Thymus (tissue), 11 donors: ENCODE measurements around the gene WDR27. TPM values are rescaled to one million over a fixed set of nuclear protein-coding genes. Genes with fewer than 3 reads are reported as not detected.

Source experiments
- DNase-seq, 9 donors: peaks; one replicate each; pipeline ENCODE4 v3.0.0-alpha.2; 2013; ENCODE audit warnings: low spot score in 9 of 9, low read depth in 6 of 9, missing footprints in 1 of 9
- H3K27ac ChIP-seq, 2 donors: one replicate each; pipeline ENCODE4 v1.5.1; 2013; ENCODE audit warnings: control low read depth in 1 of 2, low read depth in 1 of 2, low read length in 1 of 2, mild to moderate bottlenecking in 1 of 2, moderate library complexity in 1 of 2
- H3K27me3 ChIP-seq, 2 donors: one replicate each; pipeline ENCODE4 v1.5.1; 2013; ENCODE audit warnings: low read length in 1 of 2; ENCODE audit not compliant: control insufficient read depth in 2 of 2, insufficient read depth in 1 of 2
- H3K36me3 ChIP-seq, 2 donors: one replicate each; pipeline ENCODE4 v1.5.1; 2013; ENCODE audit warnings: low read length in 1 of 2, mild to moderate bottlenecking in 1 of 2, moderate library complexity in 1 of 2; ENCODE audit not compliant: control insufficient read depth in 2 of 2, insufficient read depth in 2 of 2
- H3K4me1 ChIP-seq, 2 donors: one replicate each; pipeline ENCODE4 v1.5.1; 2013; ENCODE audit warnings: low read length in 2 of 2; ENCODE audit not compliant: control insufficient read depth in 2 of 2, insufficient read depth in 2 of 2
- H3K4me3 ChIP-seq, 2 donors: one replicate each; pipeline ENCODE4 v1.5.1; 2013; ENCODE audit warnings: low read length in 2 of 2, control low read depth in 1 of 2, mild to moderate bottlenecking in 1 of 2
- H3K9me3 ChIP-seq, 2 donors: one replicate each; pipeline ENCODE4 v1.5.1; 2013; ENCODE audit warnings: low read length in 1 of 2, mild to moderate bottlenecking in 1 of 2; ENCODE audit not compliant: control insufficient read depth in 2 of 2, insufficient read depth in 1 of 2
- WGBS: extraction: QIAGEN DNeasy Blood & Tissue Kit; methylation state at CpG from one replicate; pipeline ENCODE4 v1.1.7; 2013; 5-methylcytosine and 5-hydroxymethylcytosine counted together
- polyA plus RNA-seq: library from polyadenylated mRNA; stranded (reverse); fragments of 200-250 nt; gene quantifications from one replicate; pipeline ENCODE4 v1.2.3, GENCODE V29; 2013
- total RNA-seq: library from RNA; stranded (reverse); fragments of 120-200 nt; gene quantifications from one replicate; pipeline ENCODE4 v1.2.4, GENCODE V29; 2013
- donor health status: healthy.

Gene WDR27
- total and polyA plus RNA-seq, 2 donors: 13.9 to 42.0 TPM

DNA sequence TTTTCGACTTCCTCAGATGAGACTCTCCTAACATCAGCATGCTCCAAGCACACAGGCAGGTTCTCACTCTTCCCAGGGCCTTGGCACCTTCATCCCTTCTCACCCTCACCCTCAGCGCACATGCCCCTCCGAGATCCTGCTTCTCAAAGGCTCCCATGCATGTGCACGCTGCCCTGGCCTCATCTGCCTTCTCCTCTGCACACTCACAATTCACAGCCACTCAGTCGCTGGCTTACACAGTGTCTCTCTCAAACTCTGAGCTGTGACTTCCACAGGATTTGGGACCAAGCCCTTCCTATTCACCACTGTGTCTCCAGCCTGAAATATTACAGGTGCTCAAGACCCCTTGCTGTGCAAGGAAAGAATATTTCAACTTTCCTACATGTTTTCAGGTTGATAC lies 30.3 kb downstream of the WDR27 start:
- no peaks in the 10 kb centered on the region for H3K27me3 ChIP-seq
- H3K36me3 ChIP-seq: peaks cover 20 to 21% of the 10 kb centered on the region in 2 donors
- H3K4me3 ChIP-seq: no peak overlapping the region
- WGBS: 99% methylated on average over 5 of the region's 5 CpGs
- no peaks in the 10 kb centered on the region for H3K9me3 ChIP-seq
- H3K27ac ChIP-seq: no peak overlapping the region
- DNase-seq: no peak
- peaks cover 0 to 5% of the 10 kb centered on the region in 2 donors for H3K4me1 ChIP-seq

DNA sequence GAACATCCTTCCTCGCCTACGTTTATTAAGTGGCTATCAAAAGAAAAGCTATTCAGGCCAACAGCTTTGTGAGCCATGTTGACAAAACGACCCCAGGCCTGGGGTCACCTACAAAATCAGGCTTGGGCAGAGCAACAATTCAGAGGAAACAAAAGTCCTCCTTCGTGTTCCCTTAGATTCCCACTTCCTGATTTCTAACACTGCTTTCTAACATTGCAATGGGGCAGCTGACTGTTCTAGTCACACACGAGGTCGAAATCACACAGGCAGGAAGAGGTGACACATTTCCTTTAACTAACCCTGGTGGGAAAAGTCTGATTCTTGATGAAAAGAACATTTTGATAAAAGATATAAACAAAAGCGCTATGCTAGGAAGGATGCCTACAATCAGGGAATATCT lies 31.9 kb downstream of the WDR27 start:
- Histone ChIP-seq H3K27me3 (no peaks in the 10 kb centered on the region), H3K4me1 (peaks cover 0 to 5% of the 10 kb centered on the region in 2 donors), H3K4me3 (no peak overlapping the region), H3K36me3 (peaks cover 23 to 25% of the 10 kb centered on the region in 2 donors), H3K27ac (no peak overlapping the region), H3K9me3 (no peaks in the 10 kb centered on the region)
- peak in 1 of 9 donors; percentile 22 for DNase-seq
- WGBS: 47% methylated on average over 7 of the region's 7 CpGs

DNA sequence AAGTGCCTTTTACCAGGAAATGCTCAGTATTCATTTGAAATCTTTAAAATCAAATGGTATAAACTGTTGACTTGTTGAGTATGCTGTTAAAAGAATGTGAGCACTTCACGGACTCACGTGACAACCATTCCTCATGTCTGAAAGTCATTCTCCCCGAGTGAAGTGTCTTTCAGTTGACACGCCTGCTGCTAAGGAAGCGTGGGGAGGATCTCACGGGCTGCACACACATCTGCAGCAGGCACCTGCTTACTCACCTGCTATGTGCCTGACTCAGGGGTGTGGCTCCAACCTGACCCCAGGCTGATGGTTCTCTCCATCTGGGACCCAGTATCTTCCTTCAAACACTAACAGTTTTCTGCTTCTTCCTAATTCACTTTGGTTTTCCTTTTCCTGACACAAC lies 32.7 kb downstream of the WDR27 start:
- 90% methylated on average over 6 of the region's 6 CpGs for WGBS
- DNase-seq: no peak
- Histone ChIP-seq H3K9me3 (no peaks in the 10 kb centered on the region), H3K27ac (no peak overlapping the region), H3K4me1 (peaks cover 0 to 5% of the 10 kb centered on the region in 2 donors), H3K4me3 (no peak overlapping the region), H3K36me3 (peaks cover 26 to 28% of the 10 kb centered on the region in 2 donors), H3K27me3 (no peaks in the 10 kb centered on the region)

DNA sequence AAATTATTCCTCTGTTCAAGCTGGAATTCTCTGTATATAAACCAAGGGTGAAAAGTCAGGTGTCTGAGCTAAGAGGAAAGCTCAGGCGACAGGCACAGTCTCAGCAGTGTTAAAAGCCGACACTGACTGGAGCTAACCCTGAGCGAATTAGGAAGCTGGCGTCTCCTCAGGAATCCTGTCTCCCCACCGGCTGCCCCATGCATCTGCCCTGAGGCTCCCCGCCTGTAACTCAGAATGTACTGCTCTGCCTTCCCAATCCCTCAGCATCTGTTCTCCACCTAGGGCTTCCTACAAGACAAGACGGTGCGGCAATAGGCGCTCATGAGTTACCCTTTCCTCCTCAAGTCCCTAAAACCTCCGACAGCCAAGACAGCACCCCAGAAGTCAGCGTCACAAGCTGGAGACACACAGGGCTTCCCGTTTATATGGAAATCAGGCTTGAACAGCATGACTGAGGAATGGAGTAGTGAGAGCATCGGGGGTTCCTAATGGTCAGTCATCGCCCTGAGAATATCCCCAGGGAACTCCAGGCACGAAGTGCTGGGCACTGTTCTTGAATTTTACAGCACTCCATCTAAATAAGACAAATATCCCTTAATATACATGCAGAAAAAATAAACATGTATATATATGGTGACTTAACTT lies 33.5 kb downstream of the WDR27 start:
- no peaks in the 10 kb centered on the region for H3K9me3 ChIP-seq
- H3K4me1 ChIP-seq: peaks cover 0 to 5% of the 10 kb centered on the region in 2 donors
- no peak for DNase-seq
- H3K36me3 ChIP-seq: peaks cover 31 to 34% of the 10 kb centered on the region in 2 donors
- WGBS: 98% methylated on average over 15 of the region's 15 CpGs
- no peaks in the 10 kb centered on the region for H3K27me3 ChIP-seq
- no peak overlapping the region for H3K27ac ChIP-seq
- no peak overlapping the region for H3K4me3 ChIP-seq

DNA sequence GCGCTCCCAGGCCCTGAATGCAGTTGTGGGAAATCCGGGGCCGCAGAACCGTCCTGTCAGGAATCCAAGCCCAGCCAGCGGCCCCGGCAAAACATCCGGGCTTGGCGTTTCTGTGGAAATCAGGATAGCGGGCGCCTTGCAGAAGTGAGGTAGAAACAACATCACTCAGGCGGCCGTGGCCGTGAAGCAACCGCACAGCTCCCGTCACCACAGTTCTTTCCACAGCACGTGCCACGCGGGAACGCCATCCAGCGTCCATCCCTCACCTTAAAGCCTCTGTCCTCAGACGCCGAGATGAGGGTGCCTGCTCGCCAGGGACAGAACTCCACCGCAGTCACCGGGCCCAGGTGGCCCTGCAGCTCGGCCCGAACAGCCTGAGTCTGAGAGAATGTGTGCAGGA lies 34.1 kb downstream of the WDR27 start:
- Histone ChIP-seq H3K27me3 (no peaks in the 10 kb centered on the region), H3K4me3 (no peak overlapping the region), H3K27ac (peak overlapping the region in 1 of 2 donors; percentile 9), H3K9me3 (no peaks in the 10 kb centered on the region), H3K4me1 (peaks cover 0 to 5% of the 10 kb centered on the region in 2 donors), H3K36me3 (peaks cover 31 to 38% of the 10 kb centered on the region in 2 donors)
- WGBS: 98% methylated on average over 27 of the region's 27 CpGs
- DNase-seq: no peak

GRCh38 chr6:169666441-169666840 lies 35.4 kb downstream of the WDR27 start:
- no peak for DNase-seq
- Histone ChIP-seq H3K4me1 (peaks cover 0 to 5% of the 10 kb centered on the region in 2 donors), H3K36me3 (peaks cover 25 to 37% of the 10 kb centered on the region in 2 donors), H3K27ac (no peak overlapping the region), H3K4me3 (no peak overlapping the region), H3K9me3 (no peaks in the 10 kb centered on the region), H3K27me3 (no peaks in the 10 kb centered on the region)
- 97% methylated on average over 18 of the region's 18 CpGs for WGBS

DNA sequence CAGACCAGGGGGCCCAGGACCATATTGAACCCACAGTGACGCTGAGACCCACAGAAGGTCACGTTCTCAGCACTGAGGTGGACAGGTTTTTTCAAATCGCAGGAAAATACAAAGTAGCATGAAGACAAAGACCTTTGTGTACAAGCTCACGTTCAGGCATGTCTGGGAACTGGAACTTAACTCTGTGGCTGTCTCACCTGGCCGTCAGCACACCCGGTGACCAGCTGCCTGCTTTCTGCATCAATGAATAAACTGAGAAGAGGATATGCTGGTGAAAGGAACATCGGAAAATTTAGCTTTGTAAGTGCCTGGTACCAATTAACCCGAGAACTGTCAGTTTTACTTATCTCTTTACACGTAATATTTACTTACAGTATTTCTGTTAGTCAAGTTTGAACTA lies 36.5 kb downstream of the WDR27 start:
- no peak for DNase-seq
- Histone ChIP-seq H3K27ac (peak overlapping the region in 1 of 2 donors; percentile 27), H3K4me1 (peaks cover 0 to 5% of the 10 kb centered on the region in 2 donors), H3K9me3 (no peaks in the 10 kb centered on the region), H3K27me3 (no peaks in the 10 kb centered on the region), H3K4me3 (no peak overlapping the region), H3K36me3 (peaks cover 24 to 43% of the 10 kb centered on the region in 2 donors)
- WGBS: 97% methylated on average over 9 of the region's 9 CpGs

- peaks cover 27 to 44% of the 10 kb centered on the region in 2 donors for H3K36me3 ChIP-seq
- no peaks in the 10 kb centered on the region for H3K4me1 ChIP-seq
- no peak overlapping the region for H3K4me3 ChIP-seq
- 98% methylated on average over 14 of the region's 14 CpGs for WGBS
- H3K9me3 ChIP-seq: no peaks in the 10 kb centered on the region
- H3K27ac ChIP-seq: no peak overlapping the region
- no peaks in the 10 kb centered on the region for H3K27me3 ChIP-seq
- no peak for DNase-seq
These were observed 37.6 kb downstream of the WDR27 start for GRCh38 chr6:169664227-169664626.

- Histone ChIP-seq H3K4me1 (no peaks in the 10 kb centered on the region), H3K36me3 (peaks cover 27 to 44% of the 10 kb centered on the region in 2 donors), H3K27ac (no peak overlapping the region), H3K27me3 (no peaks in the 10 kb centered on the region), H3K4me3 (no peak overlapping the region), H3K9me3 (no peaks in the 10 kb centered on the region)
- DNase-seq: no peak
- WGBS: 85% methylated on average over 8 of the region's 8 CpGs
These were observed 38.4 kb downstream of the WDR27 start for GRCh38 chr6:169663468-169663867.
